ENCODE results near the gene MSL1.

GRCh38 chr17:40075201-40075941, 46.4 kb upstream of the MSL1 start:
- TF ChIP-seq CTCF (IDR thresholded peaks at IDR 0.05) = peak; percentile 95 to 99 (median 98)
- no peak for TF ChIP-seq POLR2A (IDR thresholded peaks at IDR 0.05)
- peak in 3 of 4 donors; percentile 11 to 73 (median 55) for TF ChIP-seq POLR2AphosphoS5 (IDR thresholded peaks at IDR 0.05)
- TF ChIP-seq EP300 (IDR thresholded peaks at IDR 0.05) = peak in 2 of 4 donors; percentile 27 to 83

Measured in sigmoid colon (tissue), 4 donors.